ENCODE data around the gene PSMC6. TPM values are rescaled to one million over a fixed set of nuclear protein-coding genes. Genes with fewer than 3 reads are reported as not detected.

The PSMC6 gene
- total and polyA plus RNA-seq, 2 of the 8 experiments (the other 6 are each of a cell fraction or from before 2014, with no cell fraction given) = 45.1 to 107 TPM

DNA sequence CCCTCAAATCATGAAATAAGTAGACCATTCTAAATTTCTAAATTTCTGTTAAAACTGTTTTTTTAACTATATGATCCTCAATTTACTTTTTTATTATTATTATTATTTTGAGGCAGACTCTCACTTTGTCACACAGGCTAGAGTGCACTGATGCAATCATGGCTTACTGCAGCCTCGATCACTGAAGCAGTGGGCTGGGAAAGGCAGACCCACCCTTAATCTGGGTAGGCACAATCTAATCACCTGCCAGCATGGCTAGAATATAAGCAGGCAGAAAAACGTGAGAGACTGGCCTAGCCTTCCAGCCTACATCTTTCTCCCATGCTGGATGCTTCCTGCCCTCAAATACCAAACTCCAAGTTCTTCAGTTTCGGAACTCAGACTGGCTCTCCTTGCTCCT lies 14.0 kb upstream of the PSMC6 start:
- H2BK5ac ChIP-seq (ENCODE audit: low read depth, low read length) = no peak overlapping the region
- no peak for DNase-seq (ENCODE audit: low read depth in 1 of 2, low spot score in 2 of 2)
- H3K4me2 ChIP-seq (ENCODE audit: insufficient read depth in 1 of 2, low read depth in 2 of 2, low read length in 2 of 2) = no peak overlapping the region
- H2AK5ac ChIP-seq (ENCODE audit: low read depth, low read length) = no peak overlapping the region
- no peak overlapping the region for H4K5ac ChIP-seq (ENCODE audit: insufficient read length, low read depth, low read length)
- no peaks in the 10 kb centered on the region for H3K79me1 ChIP-seq (ENCODE audit: low read depth, low read length)
- POLR2A ChIA-PET (ENCODE audit: partially characterized antibody) = interaction anchor here (1.3 to 1.9 kb wide), 2 partner anchors 13 to 15 kb away, joined by 4 to 6 read pairs; no protein-coding TSS in a partner anchor
- no peak overlapping the region for H3K23ac ChIP-seq (ENCODE audit: insufficient read length)
- H2AFZ ChIP-seq (ENCODE audit: low read length) = no peak overlapping the region
- no peak overlapping the region for H2BK20ac ChIP-seq (ENCODE audit: low read length)
- H4K8ac ChIP-seq (ENCODE audit: extremely low read depth, insufficient read depth, low read length) = no peak overlapping the region
- H2BK12ac ChIP-seq (ENCODE audit: low read depth, low read length) = no peak overlapping the region
- H4K20me1 ChIP-seq (replicated peaks in 1 of 2; ENCODE audit: control insufficient read depth in 1 of 2, insufficient read depth in 2 of 2, low read length in 2 of 2) = peaks cover 0 to 8% of the 10 kb centered on the region in 2 experiments
- H3K27me3 ChIP-seq (replicated peaks in 1 of 4; ENCODE audit: control insufficient read depth in 3 of 4, extremely low read depth in 1 of 4, insufficient read depth in 3 of 4, low read length in 3 of 4) = no peaks in the 10 kb centered on the region
- no peak overlapping the region for H3K4ac ChIP-seq (replicated peaks; ENCODE audit: insufficient read length, low read depth, low read length)
- H3K9ac ChIP-seq (replicated peaks in 1 of 4; ENCODE audit: extremely low read depth in 1 of 4, low read depth in 3 of 4, low read length in 3 of 4) = no peak overlapping the region
- H3K36me3 ChIP-seq (ENCODE audit: control insufficient read depth in 2 of 4, insufficient read depth in 4 of 4, low read length in 3 of 4) = no peaks in the 10 kb centered on the region
- no peak overlapping the region for H3K56ac ChIP-seq (replicated peaks; ENCODE audit: insufficient read length, low read depth, low read length)
- CTCF ChIA-PET (ENCODE audit: partially characterized antibody) = no interaction called here
- no peak overlapping the region for H3K27ac ChIP-seq (ENCODE audit: low read depth, low read length)
- FAIRE-seq = no peak
- 80% methylated on average over 3 of the region's 3 CpGs; no CpG with 5 or more reads in 1 of the 2 experiments for WGBS, 2 experiments (ENCODE audit: extremely low coverage in 1 of 2, insufficient coverage in 1 of 2, insufficient read length in 1 of 2, insufficient replicate concordance in 2 of 2, low coverage in 1 of 2, low lambda C conversion rate in 2 of 2, missing lambda C conversion rate in 1 of 2)
- no peak overlapping the region for H3K14ac ChIP-seq (ENCODE audit: insufficient read length)
- H3K23me2 ChIP-seq (ENCODE audit: low read depth, low read length) = peaks cover 6% of the 10 kb centered on the region; the same call in 1 of the 2 replicates
- H2BK120ac ChIP-seq (replicated peaks; ENCODE audit: low read depth, low read length) = no peak overlapping the region
- H3K79me2 ChIP-seq (ENCODE audit: control insufficient read depth in 1 of 2, insufficient read depth in 2 of 2, low read length in 2 of 2) = peaks cover 0 to 58% of the 10 kb centered on the region in 2 experiments; a peak in 2 of 4 replicates
- H3K4me3 ChIP-seq (ENCODE audit: extremely low read depth in 1 of 4, insufficient read depth in 2 of 4, low read depth in 3 of 4, low read length in 4 of 4) = no peak overlapping the region
- H3K18ac ChIP-seq (ENCODE audit: extremely low read depth, low read length) = no peak overlapping the region
- H2BK15ac ChIP-seq (ENCODE audit: low read length) = no peak overlapping the region
- H4K91ac ChIP-seq (replicated peaks; ENCODE audit: insufficient read length, low read length) = no peak overlapping the region
- H3K4me1 ChIP-seq (replicated peaks in 1 of 4; ENCODE audit: control insufficient read depth in 3 of 4, insufficient read depth in 4 of 4, low read length in 3 of 4) = peaks cover 0 to 3% (median 0%) of the 10 kb centered on the region in 4 experiments; a peak in 2 of 7 replicates
- H3K9me3 ChIP-seq (ENCODE audit: insufficient read depth in 2 of 2, low read depth in 1 of 2, low read length in 1 of 2) = no peaks in the 10 kb centered on the region
- TF ChIP-seq RAD21 (IDR thresholded peaks at IDR 0.05 in 1 of 2, conservative IDR thresholded peaks at IDR 0.05 in 1 of 2; ENCODE audit: low read depth in 2 of 2, low read length in 2 of 2) (no peak), KDM5A (IDR thresholded peaks at IDR 0.05; ENCODE audit: low read length) (no peak), YY1 (IDR thresholded peaks at IDR 0.05; ENCODE audit: low read depth, low read length) (no peak), MAFK (IDR thresholded peaks at IDR 0.05; ENCODE audit: low read depth, low read length) (no peak), EP300 (IDR thresholded peaks at IDR 0.05; ENCODE audit: borderline replicate concordance in 1 of 2, low read depth in 2 of 2, low read length in 2 of 2) (no peak), CBX5 (IDR thresholded peaks at IDR 0.05; ENCODE audit: low read depth, low read length) (no peak), USF2 (IDR thresholded peaks at IDR 0.05; ENCODE audit: low read length) (no peak), HDAC2 (IDR thresholded peaks at IDR 0.05; ENCODE audit: borderline replicate concordance in 1 of 2, low read depth in 2 of 2, low read length in 2 of 2) (no peak), KDM4A (IDR thresholded peaks at IDR 0.05; ENCODE audit: low read depth, low read length, severe bottlenecking) (no peak), SUZ12 (IDR thresholded peaks at IDR 0.05; ENCODE audit: low read length) (no peak)
- TF ChIP-seq, protein P1, sequence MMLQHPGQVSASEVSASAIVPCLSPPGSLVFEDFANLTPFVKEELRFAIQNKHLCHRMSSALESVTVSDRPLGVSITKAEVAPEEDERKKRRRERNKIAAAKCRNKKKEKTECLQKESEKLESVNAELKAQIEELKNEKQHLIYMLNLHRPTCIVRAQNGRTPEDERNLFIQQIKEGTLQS (IDR thresholded peaks at IDR 0.05; ENCODE audit: insufficient read depth, low read depth, low read length) = no peak

All from H1 (cell line).